Mononuclear cell (primary cell): ENCODE data around the gene RNF157. TPM values are rescaled to one million over a fixed set of nuclear protein-coding genes. Genes with fewer than 3 reads are reported as not detected.

Experiments
- H3K27me3 ChIP-seq: 2 replicates; pipeline ENCODE4 v1.6.0; 2011; ENCODE audit warnings: low read length, control low read depth; ENCODE audit not compliant: insufficient read depth
- H3K4me1 ChIP-seq: 2 replicates; pipeline ENCODE4 v1.5.1; 2011; ENCODE audit warnings: mild to moderate bottlenecking, low read length, control low read depth; ENCODE audit not compliant: insufficient read depth
- H3K4me3 ChIP-seq: 2 replicates; pipeline ENCODE4 v1.5.1; 2011; ENCODE audit warnings: mild to moderate bottlenecking, low read length, moderate library complexity
- H3K9me3 ChIP-seq: 2 replicates; pipeline ENCODE4 v1.5.1; 2011; ENCODE audit warnings: low read depth, mild to moderate bottlenecking, control low read depth, low read length
- total RNA-seq: library from RNA; depleted of rRNA; stranded (reverse); fragments of >200 nt; gene quantifications from one replicate; pipeline ENCODE4 v1.2.3, GENCODE V29; 2012

Gene RNF157
- total RNA-seq, 1 donor, result 19.1 TPM

- H3K9me3 ChIP-seq, result no peaks in the 10 kb centered on the region
- no peak overlapping the region for H3K4me3 ChIP-seq
- no peaks in the 10 kb centered on the region for H3K27me3 ChIP-seq
- H3K4me1 ChIP-seq, result peaks cover 39% of the 10 kb centered on the region
These were observed 60.5 kb downstream of the RNF157 start for GRCh38 chr17:76179496-76180467.

- no peaks in the 10 kb centered on the region for H3K9me3 ChIP-seq
- H3K4me3 ChIP-seq, result no peak overlapping the region
These were observed 62.2 kb downstream of the RNF157 start for GRCh38 chr17:76178124-76178523.

DNA sequence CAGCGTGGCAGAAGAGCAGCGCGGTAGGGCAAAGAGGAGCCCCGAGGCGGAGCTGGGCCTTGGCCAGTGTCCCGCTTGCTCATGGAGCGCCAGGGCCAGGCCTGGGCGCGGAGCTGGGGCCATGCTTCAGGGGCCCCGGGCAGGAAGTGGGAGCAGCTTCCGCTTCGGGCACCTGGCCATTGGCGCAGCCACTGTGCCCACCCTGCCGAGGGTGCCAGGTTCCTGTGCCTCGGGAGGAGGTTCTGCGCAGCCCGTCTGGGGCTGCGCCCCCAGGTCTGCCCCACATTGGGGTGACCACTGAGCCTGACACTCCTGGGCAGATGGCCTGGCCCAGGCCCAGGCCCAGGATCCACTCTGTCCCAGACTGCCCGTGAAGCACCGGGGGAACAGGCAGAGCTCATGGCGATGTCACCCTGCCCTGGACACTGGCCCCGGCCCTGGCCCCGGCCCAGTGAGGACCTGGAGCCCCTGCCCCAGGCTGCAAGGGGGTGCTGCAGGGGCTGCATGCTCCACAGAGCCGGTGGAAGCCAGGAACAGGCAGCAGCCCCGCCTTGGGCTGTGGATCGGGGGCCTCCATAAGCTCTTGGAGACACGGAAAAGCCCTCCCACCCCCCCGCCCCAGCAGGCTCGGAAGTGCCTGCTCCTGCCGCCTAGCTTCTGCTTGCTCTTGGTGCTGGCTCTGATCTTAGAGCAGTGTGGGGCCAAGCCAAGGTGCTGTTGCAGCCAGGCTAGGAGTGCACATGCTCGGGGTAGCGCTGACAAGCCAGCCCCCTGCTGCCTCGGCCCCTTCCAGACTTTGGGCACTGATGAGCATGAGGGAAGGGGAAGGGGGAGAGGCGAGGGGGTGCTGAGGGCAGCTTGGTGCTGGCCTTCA lies 63.4 kb downstream of the RNF157 start:
- H3K4me3 ChIP-seq, result no peak overlapping the region
- H3K9me3 ChIP-seq, result no peaks in the 10 kb centered on the region
- H3K4me1 ChIP-seq, result peaks cover 36% of the 10 kb centered on the region
- no peaks in the 10 kb centered on the region for H3K27me3 ChIP-seq

More at GRCh38 chr17:76178124-76178523, 62.2 kb downstream of the RNF157 start:
- Histone ChIP-seq H3K27me3 (no peaks in the 10 kb centered on the region), H3K4me1 (peaks cover 39% of the 10 kb centered on the region)

GRCh38 chr17:76174037-76174436 lies 66.3 kb downstream of the RNF157 start:
- no peaks in the 10 kb centered on the region for H3K9me3 ChIP-seq
- no peaks in the 10 kb centered on the region for H3K27me3 ChIP-seq
- H3K4me1 ChIP-seq, result peaks cover 8% of the 10 kb centered on the region
- H3K4me3 ChIP-seq, result no peak overlapping the region

- Histone ChIP-seq H3K4me3 (no peak overlapping the region), H3K9me3 (no peaks in the 10 kb centered on the region), H3K27me3 (no peaks in the 10 kb centered on the region), H3K4me1 (peaks cover 7% of the 10 kb centered on the region)
These were observed 66.8 kb downstream of the RNF157 start for GRCh38 chr17:76173474-76173873.

DNA sequence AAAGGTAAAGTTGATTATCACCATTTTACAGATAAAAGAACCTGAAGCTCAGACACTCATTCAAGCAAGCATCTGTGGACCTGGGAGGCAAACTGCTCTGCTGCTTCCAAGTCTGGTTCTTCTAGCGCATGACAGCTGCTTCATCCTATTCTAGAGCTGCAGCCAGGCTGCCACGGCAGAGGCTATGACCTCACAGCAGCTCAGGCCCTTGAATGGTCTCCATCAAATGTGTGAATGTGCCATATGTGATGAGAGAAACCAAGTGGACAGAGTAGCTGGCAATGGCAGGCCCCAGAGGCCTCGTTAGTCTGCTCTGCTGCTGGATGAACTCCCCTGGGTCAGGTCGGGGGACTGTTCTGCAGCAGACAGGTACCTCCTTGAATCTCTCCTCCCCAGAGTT lies 68.6 kb downstream of the RNF157 start:
- Histone ChIP-seq H3K9me3 (no peaks in the 10 kb centered on the region), H3K4me1 (peaks cover 4% of the 10 kb centered on the region), H3K4me3 (no peak overlapping the region), H3K27me3 (no peaks in the 10 kb centered on the region)

GRCh38 chr17:76170114-76170513 lies 70.2 kb downstream of the RNF157 start:
- peaks cover 4% of the 10 kb centered on the region for H3K4me1 ChIP-seq
- H3K9me3 ChIP-seq, result no peaks in the 10 kb centered on the region
- no peaks in the 10 kb centered on the region for H3K27me3 ChIP-seq
- no peak overlapping the region for H3K4me3 ChIP-seq

- Histone ChIP-seq H3K27me3 (no peaks in the 10 kb centered on the region), H3K4me3 (no peak overlapping the region), H3K4me1 (peaks cover 4% of the 10 kb centered on the region), H3K9me3 (no peaks in the 10 kb centered on the region)
These were observed 73.4 kb downstream of the RNF157 start for GRCh38 chr17:76166906-76167305.

GRCh38 chr17:76166168-76166567 lies 74.1 kb downstream of the RNF157 start:
- Histone ChIP-seq H3K4me3 (no peak overlapping the region), H3K9me3 (no peaks in the 10 kb centered on the region), H3K27me3 (no peaks in the 10 kb centered on the region), H3K4me1 (peaks cover 4% of the 10 kb centered on the region)

GRCh38 chr17:76164331-76164730 lies 76.0 kb downstream of the RNF157 start:
- peaks cover 4% of the 10 kb centered on the region for H3K4me1 ChIP-seq
- H3K27me3 ChIP-seq, result no peaks in the 10 kb centered on the region
- no peaks in the 10 kb centered on the region for H3K9me3 ChIP-seq
- H3K4me3 ChIP-seq, result no peak overlapping the region

GRCh38 chr17:76163919-76164318 lies 76.4 kb downstream of the RNF157 start:
- H3K4me3 ChIP-seq, result no peak overlapping the region
- peaks cover 4% of the 10 kb centered on the region for H3K4me1 ChIP-seq
- no peaks in the 10 kb centered on the region for H3K27me3 ChIP-seq
- no peaks in the 10 kb centered on the region for H3K9me3 ChIP-seq

- Histone ChIP-seq H3K4me1 (no peaks in the 10 kb centered on the region), H3K9me3 (no peaks in the 10 kb centered on the region), H3K4me3 (no peak overlapping the region), H3K27me3 (no peaks in the 10 kb centered on the region)
These were observed 78.5 kb downstream of the RNF157 start for GRCh38 chr17:76161619-76162266.

DNA sequence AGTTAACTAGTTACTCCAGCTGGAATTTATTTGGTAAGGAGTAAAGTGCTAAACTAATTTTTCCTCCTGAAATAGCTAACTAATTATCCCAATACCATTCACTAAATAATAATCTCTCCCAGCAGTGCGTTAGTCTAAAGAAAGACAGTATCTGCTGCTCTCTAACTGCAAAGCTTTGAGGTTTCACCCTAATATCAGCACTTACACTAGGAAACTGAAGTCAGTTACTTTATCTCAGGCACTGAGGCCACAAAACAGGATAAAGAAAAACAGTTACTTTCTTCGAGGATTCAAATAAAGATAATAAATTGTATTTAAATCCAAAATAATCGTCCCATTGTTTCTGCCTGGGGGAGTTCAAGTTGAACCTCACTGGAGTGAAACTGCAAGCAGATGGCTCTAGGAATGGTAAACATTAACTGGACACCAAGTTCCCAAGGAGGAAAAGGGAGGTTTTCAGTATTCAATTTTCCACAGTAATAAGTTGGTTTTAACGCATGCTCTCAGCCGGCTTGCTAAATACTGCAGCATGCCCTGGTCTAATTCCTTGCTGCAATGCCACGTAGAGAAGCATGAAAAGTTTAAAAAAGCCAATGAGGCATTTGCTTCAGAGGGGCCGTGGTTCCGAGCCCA lies 79.3 kb downstream of the RNF157 start:
- no peaks in the 10 kb centered on the region for H3K27me3 ChIP-seq
- H3K4me3 ChIP-seq, result no peak overlapping the region
- no peaks in the 10 kb centered on the region for H3K4me1 ChIP-seq

DNA sequence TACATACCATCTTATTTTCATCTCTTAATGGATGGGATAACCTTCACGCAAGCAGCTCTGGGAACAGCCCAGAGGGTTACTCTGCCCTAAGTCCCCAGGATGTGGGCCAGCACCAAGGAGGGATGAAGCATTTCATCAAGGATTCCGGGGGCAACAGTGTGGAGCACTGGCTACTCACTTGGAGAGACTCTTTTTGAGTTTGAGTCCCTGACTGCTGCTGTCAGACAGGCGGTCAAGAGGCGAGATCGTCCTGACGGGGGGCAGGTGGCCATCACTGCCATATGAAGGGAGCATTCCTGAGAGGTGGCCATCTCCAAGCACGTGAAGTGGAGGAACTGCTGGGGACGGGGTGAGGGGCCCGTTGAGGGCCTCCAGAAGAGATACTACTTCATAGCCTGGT lies 81.1 kb downstream of the RNF157 start:
- no peaks in the 10 kb centered on the region for H3K9me3 ChIP-seq
- H3K4me3 ChIP-seq, result no peak overlapping the region
- H3K4me1 ChIP-seq, result no peaks in the 10 kb centered on the region
- H3K27me3 ChIP-seq, result no peaks in the 10 kb centered on the region

More for the DNA sequence above, 79.3 kb downstream of the RNF157 start:
- H3K9me3 ChIP-seq, result no peaks in the 10 kb centered on the region
